PFSK-1 (cell line): ENCODE measurements around the gene GFAP.

Experiments used
- FOXP2 ChIP-seq: optimal IDR thresholded peaks from 2 replicates; pipeline ENCODE3; 2011; ENCODE audit warnings: borderline replicate concordance, control low read depth, inconsistent platforms; ENCODE audit not compliant: insufficient read depth; ENCODE audit errors: extremely low read length, extremely low read depth
- POLR2AphosphoS5 ChIP-seq: IDR thresholded peaks from 2 replicates; pipeline ENCODE4 v1.6.1; 2012; ENCODE audit warnings: low read depth, mild to moderate bottlenecking, control low read depth, low read length, moderate library complexity
- REST ChIP-seq, 2 experiments: IDR thresholded peaks; 2 replicates each; pipeline versions ENCODE4 v1.6.1 to v1.8.0; 2011 to 2012; ENCODE audit warnings: low read depth in 2 of 2, low read length in 2 of 2, control low read depth in 1 of 2, inconsistent platforms in 1 of 2, mild to moderate bottlenecking in 1 of 2, moderate library complexity in 1 of 2; ENCODE audit not compliant: insufficient read depth in 1 of 2
- SIN3A ChIP-seq: IDR thresholded peaks from 2 replicates; pipeline ENCODE4 v1.6.1; 2012; ENCODE audit warnings: mild to moderate bottlenecking, low read length, moderate library complexity, borderline replicate concordance; ENCODE audit not compliant: insufficient read depth
- TAF1 ChIP-seq: IDR thresholded peaks from 2 replicates; pipeline ENCODE4 v1.6.1; 2012; ENCODE audit warnings: low read length, control low read depth, borderline replicate concordance; ENCODE audit not compliant: insufficient read depth

GFAP gene

GRCh38 chr17:44877121-44877520 is 38.2 kb downstream of the GFAP start:
- TF ChIP-seq REST (IDR thresholded peaks at IDR 0.05; ENCODE audit: insufficient read depth in 1 of 2, low read depth in 2 of 2, low read length in 2 of 2) (no peak), TAF1 (no peak), SIN3A (no peak), POLR2AphosphoS5 (no peak), FOXP2 (no peak)

- no peak for TF ChIP-seq FOXP2
Observed at GRCh38 chr17:44875761-44876160, 39.5 kb downstream of the GFAP start.

GRCh38 chr17:44872131-44872768 is 43.0 kb downstream of the GFAP start:
- TF ChIP-seq SIN3A: no peak
- TF ChIP-seq FOXP2: no peak
- TF ChIP-seq POLR2AphosphoS5: no peak
- no peak for TF ChIP-seq REST (IDR thresholded peaks at IDR 0.05; ENCODE audit: insufficient read depth in 1 of 2, low read depth in 2 of 2, low read length in 2 of 2)
- TF ChIP-seq TAF1: no peak

- no peak for TF ChIP-seq FOXP2
Observed at GRCh38 chr17:44871556-44871955, 43.7 kb downstream of the GFAP start.

DNA sequence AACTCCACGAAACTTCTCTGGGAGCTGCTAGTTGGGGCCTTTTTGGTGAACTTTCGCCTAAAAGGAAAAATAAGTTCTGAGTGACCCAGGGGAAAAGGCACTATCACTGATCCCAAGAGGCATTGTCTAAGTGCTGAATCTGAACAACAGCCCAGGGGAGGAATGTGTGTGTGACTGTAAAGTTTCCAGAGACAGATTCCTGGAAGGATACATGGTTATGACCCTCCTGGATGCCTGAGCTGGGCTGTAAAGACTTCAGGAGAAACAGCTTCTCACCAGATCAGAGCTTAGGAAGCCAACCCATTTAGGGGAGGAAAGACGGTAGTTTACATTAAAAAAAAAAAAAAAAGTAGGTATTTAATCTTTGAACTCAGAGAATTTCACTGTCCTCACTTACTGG is 47.5 kb downstream of the GFAP start:
- TF ChIP-seq SIN3A (no peak), REST (IDR thresholded peaks at IDR 0.05; ENCODE audit: insufficient read depth in 1 of 2, low read depth in 2 of 2, low read length in 2 of 2) (no peak), POLR2AphosphoS5 (no peak), TAF1 (no peak), FOXP2 (no peak)

GRCh38 chr17:44865931-44866330 is 49.4 kb downstream of the GFAP start:
- TF ChIP-seq FOXP2 (no peak), SIN3A (no peak), REST (IDR thresholded peaks at IDR 0.05; ENCODE audit: insufficient read depth in 1 of 2, low read depth in 2 of 2, low read length in 2 of 2) (no peak), POLR2AphosphoS5 (no peak), TAF1 (no peak)
